Upper lobe of left lung (tissue), 6 donors: ENCODE results near the gene GLIS1. TPM values are rescaled to one million over a fixed set of nuclear protein-coding genes. Genes with fewer than 3 reads are reported as not detected.

Source experiments
- ATAC-seq, 2 donors: fragments of 200-7000 bp; cut with Tn5 transposase; one replicate each; pipeline ENCODE4 v1.9.1; 2022; ENCODE audit warnings: mild to moderate bottlenecking in 2 of 2, moderate library complexity in 2 of 2; ENCODE audit not compliant: low FRiP score in 2 of 2
- DNase-seq, 2 donors: peaks; one replicate each; pipeline ENCODE4 v3.0.0-alpha.2; 2019 to 2020
- H3K27ac ChIP-seq, 4 donors: fragments of 200-600 bp; sonication (generic); one replicate each; pipeline ENCODE4 v1.5.1; 2016 to 2019
- H3K27me3 ChIP-seq, 4 donors: fragments of 200-600 bp; sonication (generic); one replicate each; pipeline ENCODE4 v1.5.1; 2017 to 2019
- H3K36me3 ChIP-seq, 4 donors: fragments of 200-600 bp; sonication (generic); one replicate each; pipeline ENCODE4 v1.5.1; 2016 to 2019
- H3K4me1 ChIP-seq, 4 donors: fragments of 200-600 bp; sonication (generic); one replicate each; pipeline ENCODE4 v1.5.1; 2018 to 2019
- H3K4me3 ChIP-seq, 4 donors: fragments of 200-600 bp; sonication (generic); one replicate each; pipeline ENCODE4 v1.5.1; 2017 to 2019; ENCODE audit warnings: mild to moderate bottlenecking in 2 of 4, moderate library complexity in 1 of 4
- H3K9me3 ChIP-seq, 4 donors: fragments of 200-600 bp; sonication (generic); one replicate each; pipeline ENCODE4 v1.5.1; 2018 to 2019
- EP300 ChIP-seq, 4 donors: sonication (generic); formaldehyde crosslinking; IDR thresholded peaks; one replicate each; pipeline ENCODE4 v1.5.1; 2017; ENCODE audit warnings: antibody characterized with exemption in 4 of 4, control low read depth in 2 of 4
- POLR2A ChIP-seq, 4 donors: fragments of 450-650 bp; IDR thresholded peaks; one replicate each; pipeline ENCODE4 v1.5.1; 2016 to 2017; ENCODE audit warnings: antibody characterized with exemption in 4 of 4, mild to moderate bottlenecking in 2 of 4
- POLR2AphosphoS5 ChIP-seq, 2 donors: sonication (generic); formaldehyde crosslinking; IDR thresholded peaks; one replicate each; pipeline ENCODE4 v1.5.1; 2017; ENCODE audit warnings: antibody characterized with exemption in 2 of 2
- WGBS, 2 donors: methylation state at CpG; one replicate each; pipeline ENCODE4 v1.1.5; 2017 to 2018; 5-methylcytosine and 5-hydroxymethylcytosine counted together
- small RNA-seq, 4 donors: library from RNA; depleted of rRNA; stranded (forward); fragments of <200 nt; gene quantifications; one replicate each; pipeline ENCODE3, GENCODE V24; 2016
- total RNA-seq, 6 donors: library from RNA; depleted of rRNA in 4 of 6; stranded (reverse); fragments of >200 nt in 4 of 6; gene quantifications; one replicate each; pipeline versions ENCODE4 v1.1.0 to v1.2.1, GENCODE V29; 2016 to 2021
- TF ChIP-seq, protein P1 (sequence below), 6 experiments: fragments of 450-650 bp in 4 of 6; fragments of 200-600 bp in 2 of 6; sonication (generic) in 2 of 6; IDR thresholded peaks; one replicate each; pipeline ENCODE4 v1.5.1; 2016 to 2019; ENCODE audit warnings: antibody characterized with exemption in 6 of 6
- donor health status: DM: no; HTN: no; CAD: no; lungs with moderate emphysema.
- donor health status: DM: no; HTN: yes; CAD: no; lungs with severe emphysema.

The GLIS1 gene
- total RNA-seq, 6 donors from 2014 or later: 0.26 to 1.0 TPM; not detected in 4

DNA sequence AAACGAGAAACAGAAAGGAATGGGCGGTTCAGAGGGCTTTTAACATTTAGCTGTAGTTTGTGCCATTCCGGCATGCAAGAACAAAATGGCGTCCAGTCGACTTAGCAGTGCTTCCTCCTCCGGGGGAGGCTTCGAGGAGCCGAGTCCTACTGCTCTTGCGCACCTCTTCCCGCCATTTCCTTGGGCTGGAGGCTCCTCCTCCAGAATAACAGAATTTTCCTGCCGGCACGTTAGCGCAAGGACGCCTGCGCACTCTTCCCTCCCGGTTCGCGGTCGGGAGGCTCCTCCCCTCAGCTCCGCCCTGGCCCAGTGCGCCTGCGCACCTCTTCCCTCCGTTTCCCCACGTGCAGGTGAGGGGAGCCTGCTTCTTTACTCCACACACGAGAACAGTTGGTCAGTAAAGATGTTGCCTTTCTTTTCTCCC, 278.7 kb downstream of the GLIS1 start:
- ATAC-seq (no peak), DNase-seq (no peak)
- Histone ChIP-seq H3K36me3 (no peaks in the 10 kb centered on the region), H3K27me3 (no peaks in the 10 kb centered on the region), H3K4me1 (no peaks in the 10 kb centered on the region), H3K4me3 (no peak overlapping the region), H3K27ac (no peak overlapping the region), H3K9me3 (no peaks in the 10 kb centered on the region)
- TF ChIP-seq, protein P1, sequence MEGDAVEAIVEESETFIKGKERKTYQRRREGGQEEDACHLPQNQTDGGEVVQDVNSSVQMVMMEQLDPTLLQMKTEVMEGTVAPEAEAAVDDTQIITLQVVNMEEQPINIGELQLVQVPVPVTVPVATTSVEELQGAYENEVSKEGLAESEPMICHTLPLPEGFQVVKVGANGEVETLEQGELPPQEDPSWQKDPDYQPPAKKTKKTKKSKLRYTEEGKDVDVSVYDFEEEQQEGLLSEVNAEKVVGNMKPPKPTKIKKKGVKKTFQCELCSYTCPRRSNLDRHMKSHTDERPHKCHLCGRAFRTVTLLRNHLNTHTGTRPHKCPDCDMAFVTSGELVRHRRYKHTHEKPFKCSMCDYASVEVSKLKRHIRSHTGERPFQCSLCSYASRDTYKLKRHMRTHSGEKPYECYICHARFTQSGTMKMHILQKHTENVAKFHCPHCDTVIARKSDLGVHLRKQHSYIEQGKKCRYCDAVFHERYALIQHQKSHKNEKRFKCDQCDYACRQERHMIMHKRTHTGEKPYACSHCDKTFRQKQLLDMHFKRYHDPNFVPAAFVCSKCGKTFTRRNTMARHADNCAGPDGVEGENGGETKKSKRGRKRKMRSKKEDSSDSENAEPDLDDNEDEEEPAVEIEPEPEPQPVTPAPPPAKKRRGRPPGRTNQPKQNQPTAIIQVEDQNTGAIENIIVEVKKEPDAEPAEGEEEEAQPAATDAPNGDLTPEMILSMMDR (IDR thresholded peaks at IDR 0.05): no peak
- TF ChIP-seq EP300 (IDR thresholded peaks at IDR 0.05) (no peak), POLR2AphosphoS5 (IDR thresholded peaks at IDR 0.05) (no peak), POLR2A (IDR thresholded peaks at IDR 0.05) (no peak)
- WGBS, 2 donors: 92 to 94% methylated on average over 25 of the region's 25 CpGs

DNA sequence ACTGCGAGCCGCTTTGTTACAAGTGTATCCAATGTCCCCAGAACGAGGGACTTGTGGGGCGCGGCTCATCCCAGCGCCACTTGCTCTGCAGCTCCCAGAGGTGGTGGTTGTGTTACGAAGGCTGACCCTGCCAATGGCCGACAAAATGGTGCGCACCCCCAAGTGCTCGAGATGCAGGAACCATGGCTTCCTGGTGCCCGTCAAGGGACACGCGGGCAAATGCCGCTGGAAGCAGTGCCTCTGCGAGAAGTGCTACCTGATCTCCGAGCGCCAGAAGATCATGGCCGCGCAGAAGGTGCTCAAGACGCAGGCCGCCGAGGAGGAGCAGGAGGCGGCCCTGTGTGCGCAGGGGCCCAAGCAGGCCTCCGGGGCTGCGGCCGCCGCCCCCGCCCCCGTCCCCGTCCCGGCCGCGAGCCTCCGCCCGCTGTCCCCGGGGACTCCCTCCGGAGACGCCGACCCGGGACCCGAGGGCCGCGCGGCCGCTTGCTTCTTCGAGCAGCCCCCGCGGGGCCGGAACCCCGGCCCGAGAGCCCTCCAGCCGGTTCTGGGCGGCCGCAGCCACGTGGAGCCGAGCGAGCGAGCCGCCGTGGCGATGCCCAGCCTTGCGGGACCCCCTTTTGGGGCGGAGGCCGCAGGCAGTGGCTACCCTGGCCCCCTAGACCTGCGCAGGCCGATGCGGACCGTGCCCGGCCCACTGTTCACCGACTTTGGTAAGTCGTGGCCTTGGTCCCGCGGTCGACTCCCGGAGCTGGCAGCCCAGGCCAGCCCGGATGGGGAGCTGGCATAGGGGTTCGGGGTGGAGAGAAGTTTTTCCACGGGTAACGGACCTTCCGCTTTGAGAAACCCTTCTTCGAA, 279.4 kb downstream of the GLIS1 start, which contains the start of gene DMRTB1:
Gene DMRTB1 (plus strand): TSS at position 79 of the 855 bp plus-strand sequence. CDS start 55 bp downstream, at position 134.
- peak in 1 of 2 donors; percentile 81 for DNase-seq
- WGBS, 2 donors: 95 to 99% methylated on average over 27 to 54 of the region's 82 CpGs
- no peaks in the 10 kb centered on the region for H3K36me3 ChIP-seq

DNA sequence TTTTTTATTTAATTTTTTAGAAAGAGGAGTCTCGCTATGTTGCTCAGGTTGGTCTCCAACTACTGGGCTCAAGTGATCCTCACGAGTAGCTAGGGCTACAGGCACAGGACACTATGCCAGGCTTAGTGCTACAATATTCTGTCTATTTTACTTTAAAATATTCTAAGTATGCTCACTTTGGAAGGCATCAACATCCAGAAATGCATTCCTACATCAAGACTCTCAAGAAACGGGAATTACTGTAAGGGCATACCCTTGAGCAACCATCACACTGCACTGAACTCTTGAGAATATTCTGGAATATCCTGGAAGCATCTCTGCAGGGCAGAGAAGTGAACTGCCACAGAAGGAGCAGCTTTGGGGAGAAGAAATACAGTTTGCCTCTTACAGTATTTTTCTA, 280.3 kb downstream of the GLIS1 start:
- WGBS, 2 donors: 70% methylated on average over 3 of the region's 3 CpGs
- no peak overlapping the region for H3K4me3 ChIP-seq
- H3K27ac ChIP-seq: no peak overlapping the region
- TF ChIP-seq EP300 (IDR thresholded peaks at IDR 0.05) (no peak), POLR2A (IDR thresholded peaks at IDR 0.05) (no peak), POLR2AphosphoS5 (IDR thresholded peaks at IDR 0.05) (no peak)
- TF ChIP-seq, protein P1 (IDR thresholded peaks at IDR 0.05): no peak
- no peaks in the 10 kb centered on the region for H3K4me1 ChIP-seq
- DNase-seq (no peak), ATAC-seq (no peak)
- no peaks in the 10 kb centered on the region for H3K27me3 ChIP-seq
- H3K36me3 ChIP-seq: no peaks in the 10 kb centered on the region
- no peaks in the 10 kb centered on the region for H3K9me3 ChIP-seq

More for the DNA sequence above, 279.4 kb downstream of the GLIS1 start, which contains the start of gene DMRTB1:
- no peaks in the 10 kb centered on the region for H3K9me3 ChIP-seq
- no peaks in the 10 kb centered on the region for H3K4me1 ChIP-seq
- no peak within 1 kb of the TSS for H3K4me3 ChIP-seq
- H3K27ac ChIP-seq: no peak within 1 kb of the TSS
- no peak for TF ChIP-seq POLR2AphosphoS5 (IDR thresholded peaks at IDR 0.05)
- no peak for TF ChIP-seq EP300 (IDR thresholded peaks at IDR 0.05)
- no peak for TF ChIP-seq POLR2A (IDR thresholded peaks at IDR 0.05)
- TF ChIP-seq, protein P1 (IDR thresholded peaks at IDR 0.05): no peak
- ATAC-seq: no peak
- no peaks in the 10 kb centered on the region for H3K27me3 ChIP-seq

Small RNA genes lying within 50 kb of the gene (small RNA-seq; reads per million reads assigned to genes)
- 0 reads per million in 4 donors for gene RF00418
- gene RNU7-95P: 0 reads per million in 4 donors

Other genes starting within 250 kb of the GLIS1 start
- gene NDC1, start 99.1 kb upstream of the GLIS1 start, total RNA-seq: 10 to 100 TPM in 1 of 6 donors, 1 to 10 TPM in 5; 1.2 to 10.9 (median 8.2) TPM
- gene YIPF1, start 150.6 kb upstream of the GLIS1 start, total RNA-seq: 10 to 100 TPM; 14.8 to 52.4 (median 22.0) TPM
- gene DIO1, start 155.0 kb upstream of the GLIS1 start, total RNA-seq: under 1 TPM in 1 of 6 donors, not detected in 5; 0.20 TPM
- gene IFT25, start 206.5 kb upstream of the GLIS1 start, total RNA-seq: 10 to 100 TPM; 11.1 to 35.5 (median 15.8) TPM
- gene LRRC42, start 207.2 kb upstream of the GLIS1 start, total RNA-seq: 10 to 100 TPM; 13.2 to 26.6 (median 17.6) TPM